Adrenal gland (tissue), 12 donors: Measurements from ENCODE around the gene ASTN2. TPM values are rescaled to one million over a fixed set of nuclear protein-coding genes. Genes with fewer than 3 reads are reported as not detected.

ENCODE experiments used
- DNase-seq, 7 donors: peaks; one replicate each; pipeline ENCODE4 v3.0.0-alpha.2; 2019 to 2020
- H3K27ac ChIP-seq, 5 donors: fragments of 200-600 bp; sonication (generic) in 4 of 5; 1 replicate in 3 of 5; 2 replicates in 2 of 5; pipeline versions ENCODE4 v1.5.1 to v1.8.0; 2016 to 2020; ENCODE audit warnings: mild to moderate bottlenecking in 1 of 5
- H3K27me3 ChIP-seq: fragments of 200-600 bp; 2 replicates; pipeline ENCODE4 v1.8.0; 2021
- H3K36me3 ChIP-seq, 2 donors: fragments of 200-600 bp; replicated peaks in 1 of 2; 1 replicate in 1 of 2; 2 replicates in 1 of 2; pipeline versions ENCODE4 v1.5.1 to v1.8.0; 2018 to 2022
- H3K4me1 ChIP-seq, 2 donors: fragments of 200-600 bp; replicated peaks in 1 of 2; 1 replicate in 1 of 2; 2 replicates in 1 of 2; pipeline versions ENCODE4 v1.5.1 to v1.8.0; 2018 to 2021
- H3K4me3 ChIP-seq, 4 donors: fragments of 200-600 bp; sonication (generic) in 3 of 4; one replicate each; pipeline ENCODE4 v1.5.1; 2016 to 2018
- H3K9me3 ChIP-seq, 3 donors: fragments of 200-600 bp; sonication (generic) in 1 of 3; replicated peaks in 1 of 3; 1 replicate in 2 of 3; 2 replicates in 1 of 3; pipeline versions ENCODE4 v1.5.1 to v1.8.0; 2016 to 2021
- POLR2A ChIP-seq, 2 donors: fragments of 450-650 bp; IDR thresholded peaks; one replicate each; pipeline ENCODE4 v1.6.1; 2017; ENCODE audit warnings: antibody characterized with exemption in 2 of 2, mild to moderate bottlenecking in 2 of 2, moderate library complexity in 1 of 2
- WGBS, 4 donors: extraction: QIAGEN DNeasy Blood & Tissue Kit in 2 of 4; methylation state at CpG; one replicate each; pipeline versions ENCODE4 v1.1.5 to v1.1.7; 2013 to 2017; 5-methylcytosine and 5-hydroxymethylcytosine counted together
- intact Hi-C, 2 donors: fragments of 100-400 bp; cut with DNase I; formaldehyde crosslinking; loops; one replicate each; pipeline versions ENCODE4 v1.14.1 to v1.15.0; 2022 to 2023
- polyA plus RNA-seq, 3 donors: library from polyadenylated mRNA; stranded (reverse); fragments of 200-250 nt in 2 of 3; fragments of 350-450 nt in 1 of 3; fragmentation: Illumina TruSeq in 1 of 3; extraction: RNeasy Lipid Tissue Mini Kit (QIAGEN cat#74804) in 1 of 3; gene quantifications; one replicate each; pipeline ENCODE4 v1.2.3, GENCODE V29; 2013 to 2014
- total RNA-seq, 9 donors: library from RNA; depleted of rRNA in 4 of 9; stranded (reverse); fragments of >200 nt in 4 of 9; fragments of 120-200 nt in 1 of 9; fragmentation: NEBNext Ultra II Directional in 1 of 9; extraction: Animal tissue kit (Norgen Biotek cat#: 25700) in 1 of 9; gene quantifications; one replicate each; pipeline versions ENCODE4 v1.1.0 to v1.2.4, GENCODE V29; 2013 to 2023
- TF ChIP-seq, protein P1 (sequence below), 6 experiments: fragments of 450-650 bp in 4 of 6; fragments of 200-600 bp in 2 of 6; sonication (generic) in 1 of 6; IDR thresholded peaks; 1 replicate in 5 of 6; 2 replicates in 1 of 6; pipeline versions ENCODE4 v1.5.1 to v1.8.0; 2016 to 2021; ENCODE audit warnings: antibody characterized with exemption in 6 of 6, mild to moderate bottlenecking in 2 of 6, moderate library complexity in 1 of 6
- donor health status: healthy with polysubstance abuse.
- donor health status: Bipolar disorder and iron deficiency.
- donor health status: DM: yes; HTN: yes; CAD: no.
- donor health status: DM: no; HTN: no; CAD: no.
- donor health status: DM: no; HTN: no; CAD: no.
- donor health status: DM: yes; HTN: yes; CAD: no.

Gene ASTN2
- total and polyA plus RNA-seq, 12 donors, result 2.5 to 15.6 (median 6.8) TPM

DNA sequence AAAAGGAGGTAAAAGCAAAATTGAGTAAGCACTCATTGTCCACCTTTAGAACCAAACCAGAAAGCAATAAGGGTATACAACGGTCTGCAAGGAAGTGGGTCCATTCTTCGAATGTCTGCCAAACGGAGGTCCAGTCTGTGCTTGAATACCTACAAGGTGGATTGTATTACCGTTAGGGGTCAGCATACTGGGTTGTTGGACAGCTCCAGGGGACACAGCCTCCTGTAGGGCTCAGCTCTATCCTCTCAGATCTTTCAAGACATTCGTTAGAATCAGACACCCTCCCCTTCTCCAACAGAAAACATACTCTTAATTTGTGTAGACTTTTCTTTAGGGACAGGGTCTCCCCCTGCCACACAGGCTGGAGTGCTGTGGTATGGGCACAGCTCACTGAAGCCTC is 5.5 kb downstream of the ASTN2 start:
- H3K36me3 ChIP-seq, result no peaks in the 10 kb centered on the region
- intact Hi-C loops, result no loop called here
- H3K27me3 ChIP-seq, result peaks cover 19% of the 10 kb centered on the region
- 45 to 59% (median 55%) methylated on average over 5 of the region's 5 CpGs for WGBS, 4 donors
- DNase-seq, result no peak
- no peaks in the 10 kb centered on the region for H3K4me1 ChIP-seq
- TF ChIP-seq, protein P1, sequence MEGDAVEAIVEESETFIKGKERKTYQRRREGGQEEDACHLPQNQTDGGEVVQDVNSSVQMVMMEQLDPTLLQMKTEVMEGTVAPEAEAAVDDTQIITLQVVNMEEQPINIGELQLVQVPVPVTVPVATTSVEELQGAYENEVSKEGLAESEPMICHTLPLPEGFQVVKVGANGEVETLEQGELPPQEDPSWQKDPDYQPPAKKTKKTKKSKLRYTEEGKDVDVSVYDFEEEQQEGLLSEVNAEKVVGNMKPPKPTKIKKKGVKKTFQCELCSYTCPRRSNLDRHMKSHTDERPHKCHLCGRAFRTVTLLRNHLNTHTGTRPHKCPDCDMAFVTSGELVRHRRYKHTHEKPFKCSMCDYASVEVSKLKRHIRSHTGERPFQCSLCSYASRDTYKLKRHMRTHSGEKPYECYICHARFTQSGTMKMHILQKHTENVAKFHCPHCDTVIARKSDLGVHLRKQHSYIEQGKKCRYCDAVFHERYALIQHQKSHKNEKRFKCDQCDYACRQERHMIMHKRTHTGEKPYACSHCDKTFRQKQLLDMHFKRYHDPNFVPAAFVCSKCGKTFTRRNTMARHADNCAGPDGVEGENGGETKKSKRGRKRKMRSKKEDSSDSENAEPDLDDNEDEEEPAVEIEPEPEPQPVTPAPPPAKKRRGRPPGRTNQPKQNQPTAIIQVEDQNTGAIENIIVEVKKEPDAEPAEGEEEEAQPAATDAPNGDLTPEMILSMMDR (IDR thresholded peaks at IDR 0.05), result no peak
- no peak for TF ChIP-seq POLR2A (IDR thresholded peaks at IDR 0.05)
- H3K4me3 ChIP-seq, result no peak overlapping the region
- no peak overlapping the region for H3K27ac ChIP-seq
- no peaks in the 10 kb centered on the region for H3K9me3 ChIP-seq

DNA sequence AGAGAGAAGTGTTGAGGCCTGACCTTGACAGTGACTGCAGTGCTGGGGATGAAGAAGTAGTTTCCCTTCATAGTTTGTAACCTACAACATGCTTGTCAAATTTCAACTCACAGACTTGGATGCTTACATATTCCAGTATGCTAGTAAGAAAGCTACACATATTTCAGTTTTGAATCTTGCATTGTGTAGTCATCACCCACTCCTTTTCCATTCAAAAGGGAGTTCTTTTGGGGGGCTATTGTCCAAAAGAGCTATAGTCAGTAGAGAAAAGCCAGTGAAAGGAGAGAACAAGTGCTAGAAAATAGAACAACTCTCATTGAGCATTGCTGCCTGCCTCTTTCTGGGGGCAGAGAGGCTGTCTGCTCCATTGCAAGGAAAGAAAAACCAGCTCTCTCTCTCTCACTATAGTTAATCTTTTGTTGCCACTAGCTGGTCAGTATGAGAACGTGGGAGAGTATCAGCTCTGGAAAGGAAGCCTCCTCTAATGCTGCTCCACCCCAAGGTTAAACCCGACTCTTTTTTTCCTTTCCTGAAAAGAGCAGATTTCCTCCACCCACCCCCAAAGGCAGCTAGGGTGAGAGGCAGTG is 7.3 kb downstream of the ASTN2 start:
- TF ChIP-seq POLR2A (IDR thresholded peaks at IDR 0.05), result no peak
- TF ChIP-seq, protein P1 (IDR thresholded peaks at IDR 0.05), result no peak
- Histone ChIP-seq H3K27ac (no peak overlapping the region), H3K9me3 (no peaks in the 10 kb centered on the region), H3K36me3 (no peaks in the 10 kb centered on the region), H3K4me1 (no peaks in the 10 kb centered on the region), H3K4me3 (no peak overlapping the region), H3K27me3 (peaks cover 2% of the 10 kb centered on the region)
- intact Hi-C loops, result no loop called here
- WGBS, 4 donors, result 13 to 24% (median 18%) methylated on average over 2 of the region's 2 CpGs
- no peak for DNase-seq

DNA sequence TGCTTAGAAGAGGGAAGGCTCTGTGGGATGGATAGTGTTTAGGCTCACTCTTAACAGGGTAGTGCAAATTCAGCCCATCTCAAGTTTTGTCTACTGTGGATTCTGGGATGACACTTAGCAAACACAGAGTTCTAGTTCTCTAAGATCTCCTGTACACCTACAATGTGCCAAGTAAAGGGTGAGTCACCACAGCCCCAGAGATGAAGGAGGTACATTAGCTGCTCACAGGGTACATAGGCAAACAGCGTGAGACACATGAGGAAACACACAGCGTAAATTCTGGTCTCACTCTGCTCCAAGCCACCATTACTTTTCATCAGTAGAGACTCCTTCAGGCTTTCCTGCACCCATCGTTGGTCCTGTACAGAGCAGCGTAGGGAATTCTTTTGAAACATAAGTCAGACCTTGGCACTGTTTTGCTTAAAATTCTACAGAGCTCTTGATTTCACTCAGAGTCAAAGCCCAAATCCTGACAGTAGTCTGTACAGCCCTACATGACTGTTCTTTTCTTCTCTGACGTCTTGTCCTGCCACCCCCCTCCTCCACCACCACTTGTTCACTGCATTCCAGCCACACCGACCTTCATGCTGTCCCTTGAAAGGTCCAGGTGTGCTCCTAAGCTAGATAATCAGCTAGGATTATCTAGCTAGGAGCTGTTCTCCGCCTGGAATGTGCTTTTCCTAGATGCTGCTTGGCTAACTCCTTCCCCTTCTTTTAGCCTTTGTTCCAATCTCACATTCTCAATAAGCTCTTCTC is 8.7 kb downstream of the ASTN2 start:
- no peaks in the 10 kb centered on the region for H3K27me3 ChIP-seq
- H3K36me3 ChIP-seq, result no peaks in the 10 kb centered on the region

DNA sequence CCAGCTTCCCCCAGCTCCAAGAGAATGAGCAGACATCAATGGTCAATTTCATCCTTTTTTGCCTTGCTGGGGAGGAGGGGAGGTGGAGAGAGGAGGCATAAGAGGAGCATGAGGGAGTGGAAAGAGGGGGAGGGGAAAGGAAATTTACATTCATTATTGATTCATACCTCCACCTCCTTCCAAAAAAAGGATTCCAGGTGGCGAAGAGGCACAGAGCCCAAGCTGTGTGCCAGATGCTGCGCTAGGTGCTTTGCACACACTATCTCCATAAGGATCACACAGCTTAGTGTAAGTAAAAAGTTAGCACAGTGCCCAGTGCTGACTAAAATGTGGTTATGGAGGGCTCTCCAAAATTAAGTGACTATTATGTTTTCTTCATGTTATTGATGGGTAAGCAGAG is 11.0 kb downstream of the ASTN2 start:
- H3K4me3 ChIP-seq, result no peak overlapping the region
- H3K4me1 ChIP-seq, result no peaks in the 10 kb centered on the region
- no peak overlapping the region for H3K27ac ChIP-seq
- intact Hi-C loops, result no loop called here
- H3K9me3 ChIP-seq, result no peaks in the 10 kb centered on the region
- TF ChIP-seq, protein P1 (IDR thresholded peaks at IDR 0.05), result no peak
- no peak for TF ChIP-seq POLR2A (IDR thresholded peaks at IDR 0.05)
- no peaks in the 10 kb centered on the region for H3K36me3 ChIP-seq
- WGBS, 4 donors, result 67 to 92% (median 77%) methylated on average over 2 of the region's 2 CpGs
- no peaks in the 10 kb centered on the region for H3K27me3 ChIP-seq
- DNase-seq, result no peak

More for the DNA sequence above, 8.7 kb downstream of the ASTN2 start:
- H3K27ac ChIP-seq, result no peak overlapping the region
- DNase-seq, result no peak
- H3K4me1 ChIP-seq, result no peaks in the 10 kb centered on the region
- no peak overlapping the region for H3K4me3 ChIP-seq
- 63 to 69% (median 67%) methylated on average over 7 of the region's 7 CpGs for WGBS, 4 donors
- no peaks in the 10 kb centered on the region for H3K9me3 ChIP-seq
- TF ChIP-seq, protein P1 (IDR thresholded peaks at IDR 0.05), result no peak
- TF ChIP-seq POLR2A (IDR thresholded peaks at IDR 0.05), result no peak
- intact Hi-C loops, result no loop called here
